ENCODE data around the gene SH3BP5L. TPM values are rescaled to one million over a fixed set of nuclear protein-coding genes. Genes with fewer than 3 reads are reported as not detected.

SH3BP5L gene
- total and polyA plus RNA-seq, 2 experiments from 2014 or later: 14.1 to 34.8 TPM

DNA sequence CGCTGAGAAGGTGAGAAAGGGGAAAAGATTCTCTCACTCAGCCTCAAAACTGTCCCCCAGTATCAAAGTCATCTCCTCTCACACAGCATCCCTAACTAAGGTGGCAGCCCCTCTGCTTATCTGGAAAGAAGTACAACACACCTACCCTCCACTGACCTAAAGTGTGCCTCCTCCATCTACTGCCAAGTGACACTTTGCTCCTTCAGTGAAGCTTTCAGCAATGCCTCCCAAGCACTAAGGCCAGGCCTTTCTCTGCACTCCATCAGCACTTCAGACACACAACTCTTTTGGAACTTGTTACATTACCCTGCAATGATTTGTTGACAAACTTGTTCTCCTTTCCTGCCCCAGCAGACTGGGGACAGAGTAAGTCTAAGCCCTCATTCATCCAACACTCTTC, 1.4 kb downstream of the SH3BP5L start:
- H3K36me3 ChIP-seq: no peaks in the 10 kb centered on the region
- H3K9me3 ChIP-seq (ENCODE audit: low read depth): no peaks in the 10 kb centered on the region
- peaks cover 8% of the 10 kb centered on the region for H3K4me1 ChIP-seq (ENCODE audit: low read depth)
- DNase-seq (ENCODE audit: low read depth in 1 of 2, low spot score in 1 of 2): no peak
- H3K27ac ChIP-seq: no peak overlapping the region
- no peaks in the 10 kb centered on the region for H3K27me3 ChIP-seq
- H3K4me3 ChIP-seq: peak overlapping the region; percentile 64
- TF ChIP-seq, protein P1, sequence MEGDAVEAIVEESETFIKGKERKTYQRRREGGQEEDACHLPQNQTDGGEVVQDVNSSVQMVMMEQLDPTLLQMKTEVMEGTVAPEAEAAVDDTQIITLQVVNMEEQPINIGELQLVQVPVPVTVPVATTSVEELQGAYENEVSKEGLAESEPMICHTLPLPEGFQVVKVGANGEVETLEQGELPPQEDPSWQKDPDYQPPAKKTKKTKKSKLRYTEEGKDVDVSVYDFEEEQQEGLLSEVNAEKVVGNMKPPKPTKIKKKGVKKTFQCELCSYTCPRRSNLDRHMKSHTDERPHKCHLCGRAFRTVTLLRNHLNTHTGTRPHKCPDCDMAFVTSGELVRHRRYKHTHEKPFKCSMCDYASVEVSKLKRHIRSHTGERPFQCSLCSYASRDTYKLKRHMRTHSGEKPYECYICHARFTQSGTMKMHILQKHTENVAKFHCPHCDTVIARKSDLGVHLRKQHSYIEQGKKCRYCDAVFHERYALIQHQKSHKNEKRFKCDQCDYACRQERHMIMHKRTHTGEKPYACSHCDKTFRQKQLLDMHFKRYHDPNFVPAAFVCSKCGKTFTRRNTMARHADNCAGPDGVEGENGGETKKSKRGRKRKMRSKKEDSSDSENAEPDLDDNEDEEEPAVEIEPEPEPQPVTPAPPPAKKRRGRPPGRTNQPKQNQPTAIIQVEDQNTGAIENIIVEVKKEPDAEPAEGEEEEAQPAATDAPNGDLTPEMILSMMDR (IDR thresholded peaks at IDR 0.05; ENCODE audit: low read depth, low read length): no peak

DNA sequence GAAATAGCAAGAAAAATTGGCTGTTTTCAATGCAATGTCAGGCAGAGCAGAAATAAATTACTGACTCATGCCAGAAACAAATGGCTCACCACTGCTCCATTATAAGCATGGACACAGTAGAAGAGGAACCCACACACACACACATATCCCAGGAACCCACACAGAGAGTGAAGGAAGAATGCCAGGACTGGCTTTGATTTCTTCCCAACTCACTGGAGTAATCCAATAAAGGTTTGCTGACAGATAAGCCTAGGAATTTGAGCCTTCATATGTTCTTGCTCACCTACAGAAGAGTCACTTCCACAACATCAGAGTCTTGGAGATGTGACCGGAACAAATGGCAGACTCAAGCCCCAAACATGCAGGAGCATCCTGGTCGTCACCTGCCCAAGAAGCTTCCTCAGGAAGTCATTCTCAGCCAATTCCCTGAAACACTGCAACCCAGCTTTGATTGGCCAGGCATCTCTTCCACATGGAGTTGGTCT, 2.2 kb downstream of the SH3BP5L start:
- Histone ChIP-seq H3K36me3 (no peaks in the 10 kb centered on the region), H3K27me3 (no peaks in the 10 kb centered on the region), H3K9me3 (ENCODE audit: low read depth) (no peaks in the 10 kb centered on the region), H3K4me1 (ENCODE audit: low read depth) (peaks cover 8% of the 10 kb centered on the region), H3K27ac (no peak overlapping the region), H3K4me3 (no peak overlapping the region)
- DNase-seq (ENCODE audit: low read depth in 1 of 2, low spot score in 1 of 2): peak in 1 of 2 donors; percentile 35
- TF ChIP-seq, protein P1 (IDR thresholded peaks at IDR 0.05; ENCODE audit: low read depth, low read length): no peak

DNA sequence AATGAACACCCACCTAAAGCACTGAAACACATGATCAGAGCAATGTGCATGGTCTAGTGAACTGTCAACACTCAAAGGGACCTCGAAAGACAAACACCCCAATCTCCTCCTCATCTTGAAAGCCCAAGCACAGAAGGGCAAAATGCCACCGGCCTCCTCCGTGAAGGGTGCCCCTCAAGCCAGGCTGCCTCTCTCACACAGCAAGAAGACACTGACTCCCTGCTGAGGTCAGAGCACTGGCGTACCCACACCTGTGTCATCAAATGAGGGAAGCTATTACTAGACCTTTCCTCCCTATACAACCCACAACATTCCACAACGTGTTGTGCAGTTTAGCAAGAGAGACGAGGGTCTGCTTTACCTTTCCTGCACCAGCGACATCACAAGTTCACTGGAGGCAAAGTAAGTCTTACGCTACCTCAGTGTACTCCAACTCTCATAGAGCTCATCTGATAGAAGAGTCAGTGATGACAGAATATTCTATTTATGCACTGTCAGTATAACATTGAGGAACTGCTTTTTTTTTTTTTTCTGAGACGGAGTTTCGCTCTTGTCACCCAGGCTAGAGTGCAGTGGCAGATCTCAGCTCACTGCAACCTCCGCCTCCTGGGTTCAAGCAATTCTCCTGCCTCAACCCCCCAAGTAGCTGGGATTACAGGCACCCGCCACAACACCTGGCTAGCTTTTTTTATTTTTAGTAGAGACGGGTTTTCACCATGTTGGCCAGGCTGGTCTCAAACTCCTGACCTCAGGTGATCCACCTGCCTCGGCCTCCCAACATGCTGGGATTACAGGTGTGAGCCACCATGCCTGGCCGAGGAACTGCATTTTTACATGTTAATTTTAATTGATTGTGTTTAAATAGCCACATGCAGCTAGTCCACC, 3.3 kb downstream of the SH3BP5L start:
- TF ChIP-seq, protein P1 (IDR thresholded peaks at IDR 0.05; ENCODE audit: low read depth, low read length): no peak
- no peaks in the 10 kb centered on the region for H3K9me3 ChIP-seq (ENCODE audit: low read depth)
- no peak for DNase-seq (ENCODE audit: low read depth in 1 of 2, low spot score in 1 of 2)
- no peak overlapping the region for H3K27ac ChIP-seq
- no peak overlapping the region for H3K4me3 ChIP-seq
- H3K27me3 ChIP-seq: no peaks in the 10 kb centered on the region
- peaks cover 8% of the 10 kb centered on the region for H3K4me1 ChIP-seq (ENCODE audit: low read depth)
- H3K36me3 ChIP-seq: no peaks in the 10 kb centered on the region

DNA sequence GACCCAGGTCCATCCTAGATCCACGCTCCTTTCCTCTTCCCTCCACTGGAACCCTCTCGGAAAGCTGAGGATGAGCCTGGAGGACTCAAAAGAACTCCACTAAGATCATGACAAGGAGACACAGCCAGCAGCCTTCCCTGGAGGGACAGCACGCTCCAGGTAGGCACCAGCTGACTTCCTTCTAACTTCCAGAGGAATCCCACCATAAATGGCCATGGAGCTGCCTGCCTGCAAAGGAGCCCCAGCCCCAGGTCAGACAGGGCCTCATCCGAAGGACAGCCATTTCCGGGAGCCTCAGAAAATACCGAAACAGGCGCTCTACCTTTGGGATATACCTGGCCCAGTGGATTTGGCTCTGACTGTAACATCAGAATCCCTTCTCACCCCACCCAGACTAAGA, 4.1 kb downstream of the SH3BP5L start:
- H3K27me3 ChIP-seq: no peaks in the 10 kb centered on the region
- H3K27ac ChIP-seq: peak overlapping the region; percentile 32
- H3K4me3 ChIP-seq: no peak overlapping the region
- DNase-seq (ENCODE audit: low read depth in 1 of 2, low spot score in 1 of 2): no peak
- TF ChIP-seq, protein P1 (IDR thresholded peaks at IDR 0.05; ENCODE audit: low read depth, low read length): no peak
- H3K4me1 ChIP-seq (ENCODE audit: low read depth): peaks cover 8% of the 10 kb centered on the region
- no peaks in the 10 kb centered on the region for H3K9me3 ChIP-seq (ENCODE audit: low read depth)
- peaks cover 1% of the 10 kb centered on the region for H3K36me3 ChIP-seq

DNA sequence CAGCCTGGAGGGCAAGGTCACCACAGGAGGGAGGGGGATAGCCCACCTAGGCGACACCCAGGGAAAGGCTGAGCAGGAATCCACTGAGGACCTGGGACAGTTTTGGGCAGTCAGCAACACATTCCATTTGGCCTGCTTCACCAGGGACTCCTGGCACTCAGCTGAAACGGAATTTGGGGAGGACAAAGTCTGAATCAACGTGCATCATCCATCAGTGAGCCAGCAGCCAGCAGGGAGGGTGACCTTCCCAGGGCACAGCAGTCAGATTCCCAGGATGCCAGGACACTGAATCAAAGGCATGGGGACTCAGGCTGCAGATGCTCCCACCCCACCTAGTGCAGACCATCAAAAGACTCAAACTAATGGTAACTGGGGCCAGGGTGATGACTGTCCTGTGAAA, 4.6 kb downstream of the SH3BP5L start:
- Histone ChIP-seq H3K27me3 (no peaks in the 10 kb centered on the region), H3K36me3 (peaks cover 6% of the 10 kb centered on the region), H3K9me3 (ENCODE audit: low read depth) (no peaks in the 10 kb centered on the region), H3K4me3 (no peak overlapping the region), H3K4me1 (ENCODE audit: low read depth) (peaks cover 8% of the 10 kb centered on the region), H3K27ac (peak overlapping the region; percentile 32)
- peak in 1 of 2 donors; percentile 39 for DNase-seq (ENCODE audit: low read depth in 1 of 2, low spot score in 1 of 2)
- TF ChIP-seq, protein P1 (IDR thresholded peaks at IDR 0.05; ENCODE audit: low read depth, low read length): no peak
